GM12875 (cell line): ENCODE data around the gene DHTKD1.

Experiments used
- H3K4me3 ChIP-seq: one replicate; pipeline ENCODE4 v1.5.1; 2011; ENCODE audit warnings: low read depth, low read length, control low read depth
- CTCF ChIP-seq: IDR thresholded peaks from 2 replicates; pipeline ENCODE4 v1.5.1; 2011; ENCODE audit warnings: low read depth, mild to moderate bottlenecking, control low read depth, inconsistent platforms, low read length, moderate library complexity, borderline replicate concordance; ENCODE audit not compliant: insufficient read depth

The DHTKD1 gene

GRCh38 chr10:12150163-12150562 lies 81.4 kb downstream of the DHTKD1 start:
- no peak for TF ChIP-seq CTCF
- no peak overlapping the region for H3K4me3 ChIP-seq

GRCh38 chr10:12154516-12154915 lies 85.8 kb downstream of the DHTKD1 start:
- no peak for TF ChIP-seq CTCF
- H3K4me3 ChIP-seq, result no peak overlapping the region

- H3K4me3 ChIP-seq, result no peak overlapping the region
- TF ChIP-seq CTCF, result no peak
These were observed 87.8 kb downstream of the DHTKD1 start for GRCh38 chr10:12156367-12157123.

- no peak for TF ChIP-seq CTCF
These were observed 89.4 kb downstream of the DHTKD1 start for GRCh38 chr10:12158111-12158510.

GRCh38 chr10:12160664-12161063 lies 91.9 kb downstream of the DHTKD1 start:
- no peak for TF ChIP-seq CTCF
- no peak overlapping the region for H3K4me3 ChIP-seq

More at GRCh38 chr10:12158111-12158510, 89.4 kb downstream of the DHTKD1 start:
- no peak overlapping the region for H3K4me3 ChIP-seq

GRCh38 chr10:12162927-12163326 lies 94.2 kb downstream of the DHTKD1 start:
- no peak for TF ChIP-seq CTCF
- H3K4me3 ChIP-seq, result no peak overlapping the region

GRCh38 chr10:12164085-12164484 lies 95.3 kb downstream of the DHTKD1 start:
- H3K4me3 ChIP-seq, result no peak overlapping the region
- TF ChIP-seq CTCF, result no peak
